Stimulated activated CD8-positive, alpha-beta memory T cell treated with anti-CD3 and anti-CD28 coated beads, Interleukin-12 subunit alpha, Interleukin-12 subunit beta, amount 100 ng/mL, for 24 hours (primary cell): ENCODE measurements around the gene PROSER1.
"Not testable (repeated sequence)": the region's sequence is repeated elsewhere in the genome, so short reads cannot be mapped to it uniquely, and the experiment has no call there.

Source experiments
- DNase-seq: peaks from one replicate; pipeline ENCODE4 v3.0.0-alpha.2; 2020; ENCODE audit errors: extremely low read depth

Gene PROSER1

DNA sequence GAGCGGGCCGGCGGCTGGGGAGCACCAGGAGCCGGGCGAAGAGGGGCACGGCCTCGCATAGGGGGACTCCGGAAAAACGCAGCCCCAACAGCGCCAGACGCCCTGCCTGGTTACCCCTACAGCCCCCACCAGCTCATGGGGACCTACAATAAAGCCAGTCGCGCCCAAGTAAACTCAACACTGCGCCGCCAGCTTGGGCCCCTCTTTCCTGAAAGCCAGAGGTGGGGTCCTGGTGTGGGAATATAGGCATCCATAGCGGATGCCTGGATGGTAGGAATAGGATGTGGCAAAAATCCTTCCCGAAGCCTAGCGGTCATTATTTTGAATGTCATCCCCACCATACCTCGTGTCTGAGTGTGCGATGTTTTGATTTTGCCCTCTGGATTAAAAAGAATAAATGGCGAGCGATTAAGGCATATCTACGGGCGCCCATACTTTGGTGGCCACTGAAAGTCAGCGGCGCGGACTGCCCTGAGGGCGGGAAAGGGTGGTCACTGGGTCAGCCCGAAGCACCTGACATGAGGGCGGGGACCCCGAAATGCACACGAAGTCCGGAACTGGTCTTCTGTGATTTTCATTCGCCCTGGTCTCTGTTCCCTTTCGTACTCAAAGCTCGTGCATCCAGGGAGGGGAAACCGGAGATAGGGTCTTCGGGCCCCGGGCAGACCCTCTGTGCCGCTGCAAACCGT, at the start of gene PROSER1, which contains the start of gene NHLRC3:
Gene PROSER1, minus strand, starts transcription at position 210 of the 689 bp plus-strand sequence. CDS start 847 bp downstream, outside the sequence.
Gene NHLRC3, plus strand, starts transcription at position 577 of the 689 bp plus-strand sequence. CDS start 184 bp downstream, outside the sequence.
- DNase-seq, result peak; percentile 64

DNA sequence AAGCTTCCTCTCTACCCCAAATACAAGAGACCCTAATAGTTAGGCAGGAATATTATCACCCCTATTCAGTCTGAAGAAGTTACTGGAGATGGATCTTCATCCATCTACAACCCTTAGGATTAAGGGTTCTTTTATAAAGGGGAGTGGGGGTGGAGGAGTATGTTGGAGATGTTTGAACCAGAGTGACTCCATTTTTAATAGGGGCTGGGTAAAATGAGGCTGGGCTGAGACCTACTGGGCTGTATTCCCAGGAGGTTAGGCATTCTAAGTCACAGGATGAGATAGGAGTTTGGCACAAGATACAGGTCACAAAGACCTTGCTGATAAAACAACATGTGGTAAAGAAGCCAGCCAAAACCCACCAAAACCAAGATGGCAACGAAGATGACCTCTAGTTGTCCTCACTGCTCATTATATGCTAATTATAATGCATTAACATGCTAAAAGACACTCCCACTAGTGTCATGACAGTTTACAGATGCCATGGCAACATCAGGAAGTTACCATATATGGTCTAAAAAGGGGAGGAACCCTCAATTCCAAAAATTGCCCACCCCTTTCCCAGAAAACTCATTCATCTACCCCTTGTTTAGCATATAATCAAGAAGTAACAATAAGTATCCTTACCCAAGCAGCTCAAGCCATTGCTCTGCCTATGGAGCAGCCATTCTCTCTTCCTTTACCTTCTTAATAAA, 48.5 kb upstream of the PROSER1 start:
- not testable (repeated sequence) for DNase-seq

GRCh38 chr13:39073983-39074382, 36.1 kb upstream of the PROSER1 start:
- DNase-seq, result no peak

GRCh38 chr13:39072842-39073241, 35.0 kb upstream of the PROSER1 start:
- no peak for DNase-seq

- no peak for DNase-seq
Measured at GRCh38 chr13:39062004-39062403, 24.1 kb upstream of the PROSER1 start.

DNA sequence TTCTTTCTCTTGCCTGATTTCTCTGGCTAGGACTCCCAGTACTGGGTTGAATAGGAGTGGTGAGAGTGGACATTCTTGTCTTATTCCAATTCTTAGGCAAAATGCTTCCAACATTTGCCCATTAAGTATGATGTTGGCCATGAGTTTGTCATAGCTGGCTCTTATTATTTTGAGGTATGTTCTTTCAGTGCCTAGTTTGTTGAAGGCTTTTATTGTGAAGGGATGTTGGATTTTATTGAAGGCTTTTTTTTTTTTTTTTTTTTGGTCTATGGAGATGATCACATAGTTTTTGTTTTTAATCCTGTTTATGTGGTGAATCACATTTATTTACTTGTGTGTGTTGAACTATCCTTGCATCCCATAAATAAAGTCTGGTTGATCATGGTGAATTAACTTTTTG, 20.2 kb upstream of the PROSER1 start:
- DNase-seq, result no peak

DNA sequence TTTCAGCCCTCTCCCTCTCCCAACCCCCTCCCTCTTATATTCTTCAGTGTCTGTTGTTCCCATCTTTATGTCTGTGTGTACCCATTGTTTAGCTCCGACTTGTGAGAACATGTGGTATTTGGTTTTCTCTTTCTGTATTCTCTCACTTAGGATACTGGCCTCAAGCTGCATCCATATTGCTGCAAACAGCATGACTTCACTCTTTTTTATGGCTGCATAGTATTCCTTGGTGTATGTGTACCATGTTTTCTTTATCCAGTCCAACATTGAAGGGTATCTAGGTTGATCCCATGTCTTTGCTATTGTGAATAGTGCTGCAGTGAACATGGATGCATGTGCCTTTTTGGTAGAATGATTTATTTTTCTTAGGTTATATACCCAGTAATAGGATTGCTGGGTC, 18.1 kb upstream of the PROSER1 start:
- DNase-seq, result no peak

- no peak for DNase-seq
Measured at GRCh38 chr13:39054112-39054511, 16.2 kb upstream of the PROSER1 start.

DNA sequence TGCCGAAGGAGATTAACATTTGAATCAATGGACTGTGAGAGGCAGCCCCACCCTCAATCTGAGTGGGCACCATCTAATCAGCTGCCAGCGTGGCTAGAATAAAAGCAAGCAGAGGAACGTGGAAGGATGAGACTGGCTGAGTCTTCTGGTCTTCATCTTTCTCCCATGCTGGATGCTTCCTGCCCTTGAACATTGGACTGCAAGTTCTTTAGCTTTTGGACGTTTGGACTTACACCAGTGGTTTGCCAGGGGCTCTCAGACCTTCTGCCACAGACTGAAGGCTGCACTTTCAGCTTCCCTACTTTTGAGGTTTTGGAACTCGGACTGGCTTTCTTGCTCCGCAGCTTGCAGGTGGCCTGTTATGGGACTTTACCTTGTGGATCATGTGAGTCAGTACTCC, 15.1 kb upstream of the PROSER1 start:
- DNase-seq, result no peak

DNA sequence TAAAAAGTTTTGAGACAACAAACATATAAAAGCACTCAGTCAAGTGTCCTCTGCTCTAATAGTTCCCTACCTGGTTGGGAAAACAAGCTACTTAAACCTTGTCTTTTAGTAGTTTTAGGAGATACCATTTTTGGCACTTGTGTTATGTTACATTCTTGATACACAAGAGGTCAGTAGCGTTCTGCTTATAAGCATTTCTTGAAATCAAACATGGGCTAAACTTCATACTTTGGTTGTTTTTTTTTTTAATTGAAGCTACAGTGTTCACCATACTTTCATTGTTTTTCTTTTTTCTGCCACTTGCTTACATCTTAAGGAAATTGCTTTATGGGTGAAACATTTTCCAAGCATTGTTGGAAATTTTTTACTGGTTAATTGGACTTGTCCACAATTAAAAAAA, 13.3 kb upstream of the PROSER1 start:
- no peak for DNase-seq

GRCh38 chr13:39049274-39049673, 11.4 kb upstream of the PROSER1 start:
- no peak for DNase-seq

DNA sequence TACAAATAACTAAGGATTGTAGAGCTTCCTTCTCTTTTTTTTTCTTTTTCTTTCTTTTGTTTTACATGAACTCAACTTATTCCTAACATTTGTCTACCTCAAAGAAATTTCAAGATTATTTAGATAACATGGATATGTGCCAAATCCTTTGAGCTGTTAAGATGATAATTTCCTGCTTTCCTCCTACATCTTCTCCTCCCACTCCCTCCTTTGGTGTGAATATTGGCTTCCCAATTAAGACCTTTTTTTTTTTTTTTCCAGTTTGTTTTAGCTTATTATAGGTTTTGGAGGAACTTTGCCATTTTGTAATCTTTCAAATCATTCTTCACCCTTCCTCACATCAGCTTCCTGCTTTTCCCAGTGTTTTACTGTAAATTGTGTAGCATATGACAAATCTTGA, 10.9 kb upstream of the PROSER1 start:
- DNase-seq, result no peak

GRCh38 chr13:39047560-39047959, 9.7 kb upstream of the PROSER1 start:
- no peak for DNase-seq

DNA sequence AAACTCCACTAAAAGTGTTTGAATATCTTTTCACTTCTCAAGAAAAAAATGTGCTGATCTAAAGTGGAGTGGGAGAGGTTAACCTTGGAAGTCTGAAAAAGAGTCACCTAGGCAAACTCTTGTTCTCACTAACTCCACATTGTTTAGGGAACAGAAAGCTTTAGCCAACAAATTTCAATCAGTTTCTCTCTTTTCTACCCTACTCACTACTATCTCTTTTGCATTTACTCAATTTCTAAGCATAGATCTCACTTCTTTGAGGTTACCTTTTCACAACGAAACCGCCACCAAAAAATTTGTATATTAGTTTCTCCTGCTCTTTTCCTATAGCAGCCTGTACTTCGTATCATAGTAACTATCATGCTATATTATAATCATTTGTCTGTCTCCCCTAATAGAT, 6.6 kb upstream of the PROSER1 start:
- DNase-seq, result no peak

GRCh38 chr13:39040206-39040605, 2.3 kb upstream of the PROSER1 start:
- DNase-seq, result no peak

DNA sequence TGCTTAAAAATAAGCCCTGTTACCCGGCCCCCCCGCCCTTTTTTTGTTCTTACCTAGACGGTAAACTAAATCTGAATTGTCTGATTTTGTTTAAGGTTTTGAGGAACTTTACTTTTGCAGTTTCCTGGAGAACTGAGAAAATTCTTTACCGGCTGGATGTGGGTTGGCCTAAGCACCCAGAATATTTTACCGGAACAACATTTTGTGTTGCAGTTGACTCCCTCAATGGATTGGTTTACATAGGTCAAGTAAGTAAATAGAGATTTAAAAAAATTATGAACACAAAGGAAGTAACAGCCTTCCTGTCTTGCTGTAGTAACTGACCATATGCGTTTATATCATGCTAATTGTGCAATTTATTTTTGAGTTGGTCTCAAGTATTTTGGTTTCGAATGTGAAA, 1.2 kb upstream of the PROSER1 start:
- DNase-seq, result no peak

GRCh38 chr13:39038569-39039030, 711 bp upstream of the PROSER1 start:
- DNase-seq, result peak; percentile 8

- DNase-seq, result no peak
Measured at GRCh38 chr13:39037410-39037879, 444 bp downstream of the PROSER1 start.

GRCh38 chr13:39036212-39036611, 1.7 kb downstream of the PROSER1 start:
- DNase-seq, result no peak

DNA sequence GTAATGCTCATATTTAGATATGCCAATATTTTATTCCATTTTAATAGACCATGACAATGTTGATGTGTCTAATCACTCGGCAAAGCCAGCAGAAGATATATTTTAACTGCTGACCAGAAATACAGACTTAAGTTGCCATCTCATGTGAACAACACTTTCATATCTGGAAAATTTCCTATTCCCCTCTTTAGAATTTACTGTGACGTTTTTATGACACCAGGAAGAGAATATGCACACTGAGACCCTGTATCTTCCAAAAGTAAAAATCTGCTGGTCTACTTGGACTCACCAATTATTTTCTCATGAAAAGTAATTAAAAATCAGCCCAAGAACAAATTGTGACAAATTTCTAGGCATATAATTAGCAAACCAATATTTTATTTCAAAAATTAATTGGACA, 2.1 kb downstream of the PROSER1 start:
- no peak for DNase-seq

DNA sequence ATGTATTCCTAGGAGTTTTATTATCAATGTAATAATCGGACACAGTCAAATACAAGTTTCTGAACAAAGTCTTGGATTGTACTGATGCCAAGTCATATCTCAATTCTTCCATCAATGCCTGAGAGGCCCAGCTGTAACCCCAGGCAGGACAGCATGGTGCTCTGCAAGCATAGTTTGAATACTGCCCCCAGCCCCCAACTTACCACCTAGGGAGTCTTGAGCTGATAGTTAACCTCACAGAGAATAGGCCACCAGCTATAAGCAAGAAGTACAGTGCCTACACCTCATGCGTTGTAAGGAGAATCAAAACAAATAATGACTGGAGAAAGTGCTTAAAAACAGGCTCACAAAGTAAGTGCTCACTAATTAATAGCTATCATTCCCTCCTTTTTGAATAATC, 2.7 kb downstream of the PROSER1 start:
- DNase-seq, result no peak

DNA sequence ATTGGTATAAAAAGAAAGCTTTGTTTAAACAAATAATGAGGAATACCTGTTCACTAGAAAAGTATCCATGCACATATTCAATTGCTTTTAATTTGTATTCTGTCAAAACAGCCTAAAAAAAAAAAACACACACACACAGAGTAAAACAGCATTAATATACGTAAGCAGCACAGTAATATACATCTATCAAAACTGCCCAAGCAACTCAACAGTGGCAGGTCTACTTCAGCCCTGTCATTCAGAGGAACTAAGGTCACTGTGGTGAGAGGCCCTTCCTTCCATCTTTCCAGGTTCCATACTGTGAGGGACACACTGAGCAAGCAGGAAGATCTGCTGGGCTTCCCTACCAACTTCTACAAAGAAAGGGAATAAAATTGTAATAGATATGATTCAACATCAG, 3.8 kb downstream of the PROSER1 start:
- no peak for DNase-seq

DNA sequence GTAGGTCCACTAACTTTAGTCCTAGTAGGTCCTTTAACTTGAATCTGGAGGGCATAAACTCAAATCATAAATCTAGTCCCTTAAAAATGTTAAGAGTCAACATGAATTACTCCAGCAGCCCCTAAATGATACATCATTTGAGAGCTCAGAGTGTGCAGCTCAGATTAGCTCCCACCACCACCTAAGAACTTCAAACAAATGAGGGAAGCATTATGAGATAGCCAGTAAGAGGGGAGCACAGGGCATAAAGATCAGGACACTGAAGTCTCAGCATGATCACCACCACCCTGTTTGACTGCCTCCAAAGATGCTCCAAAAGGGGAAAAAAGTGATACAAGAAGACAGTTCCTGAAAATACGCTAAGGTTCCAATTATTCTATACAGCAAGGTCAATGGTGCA, 5.7 kb downstream of the PROSER1 start:
- no peak for DNase-seq
